DND-41 (cell line): ENCODE measurements around the gene CHD8.

Experiments used
- ATAC-seq: fragments of 200-7000 bp; cut with Tn5 transposase; 3 replicates; pipeline ENCODE4 v1.9.1; 2021; ENCODE audit warnings: low read depth; ENCODE audit not compliant: insufficient read depth
- DNase-seq: peaks from one replicate; pipeline ENCODE4 v3.0.0-alpha.2; 2020
- H2AFZ ChIP-seq: 2 replicates; pipeline ENCODE4 v1.6.0; 2012; ENCODE audit warnings: low read depth, low read length
- H3K27ac ChIP-seq: 2 replicates; pipeline ENCODE4 v1.5.1; 2012; ENCODE audit warnings: low read length, inconsistent platforms
- H3K27me3 ChIP-seq: fragments of 200-600 bp; sonication (generic); 2 replicates; pipeline ENCODE4 v1.6.0; 2012; ENCODE audit warnings: low read length, mild to moderate bottlenecking, inconsistent platforms; ENCODE audit not compliant: insufficient read depth, poor library complexity
- H3K36me3 ChIP-seq: 2 replicates; pipeline ENCODE4 v1.5.1; 2012; ENCODE audit warnings: low read length, inconsistent platforms; ENCODE audit not compliant: insufficient read depth
- H3K4me1 ChIP-seq: 2 replicates; pipeline ENCODE4 v1.5.1; 2012; ENCODE audit warnings: mild to moderate bottlenecking, low read length; ENCODE audit not compliant: insufficient read depth
- H3K4me2 ChIP-seq: 2 replicates; pipeline ENCODE4 v1.6.0; 2012; ENCODE audit warnings: mild to moderate bottlenecking, moderate library complexity, low read length, inconsistent platforms; ENCODE audit not compliant: insufficient read depth
- H3K4me3 ChIP-seq, 2 experiments: fragments of 200-600 bp in 1 of 2; shearing (Covaris generic) in 1 of 2; 2 replicates each; pipeline ENCODE4 v1.5.1; 2012 to 2016; ENCODE audit warnings: inconsistent platforms in 2 of 2, low read length in 2 of 2, mild to moderate bottlenecking in 2 of 2, low read depth in 1 of 2, moderate library complexity in 1 of 2
- H3K79me2 ChIP-seq: 2 replicates; pipeline ENCODE4 v1.6.0; 2012; ENCODE audit warnings: low read length, inconsistent platforms; ENCODE audit not compliant: insufficient read depth
- H3K9ac ChIP-seq: 2 replicates; pipeline ENCODE4 v1.6.0; 2012; ENCODE audit warnings: low read depth, mild to moderate bottlenecking, inconsistent platforms, low read length, moderate library complexity
- H3K9me3 ChIP-seq: 2 replicates; pipeline ENCODE4 v1.5.1; 2012; ENCODE audit warnings: low read length, moderate library complexity, mild to moderate bottlenecking, inconsistent platforms; ENCODE audit not compliant: insufficient read depth, severe bottlenecking
- H4K20me1 ChIP-seq: 2 replicates; pipeline ENCODE4 v1.6.0; 2012; ENCODE audit warnings: low read length; ENCODE audit not compliant: insufficient read depth
- CTCF ChIP-seq: IDR thresholded peaks from 2 replicates; pipeline ENCODE4 v1.5.1; 2012; ENCODE audit warnings: borderline replicate concordance, low read length, moderate library complexity, mild to moderate bottlenecking; ENCODE audit not compliant: poor library complexity, severe bottlenecking; ENCODE audit errors: extremely low read depth
- EZH2 ChIP-seq: IDR thresholded peaks from 3 replicates; pipeline ENCODE4 v1.6.1; 2012; ENCODE audit warnings: borderline replicate concordance, low read depth, mild to moderate bottlenecking, moderate library complexity, low read length, inconsistent platforms; ENCODE audit not compliant: severe bottlenecking

Gene CHD8

GRCh38 chr14:21346532-21347135 is 109.3 kb downstream of the CHD8 start:
- Histone ChIP-seq H3K4me1 (no peaks in the 10 kb centered on the region), H3K27ac (no peak overlapping the region), H3K4me3 (no peak overlapping the region), H3K4me2 (no peak overlapping the region), H3K79me2 (no peaks in the 10 kb centered on the region), H4K20me1 (no peaks in the 10 kb centered on the region), H3K27me3 (no peaks in the 10 kb centered on the region), H3K9me3 (no peaks in the 10 kb centered on the region), H3K36me3 (peaks cover 12% of the 10 kb centered on the region), H2AFZ (0 out of 2 replicates have a peak overlapping the region, but pooled peaks have one; percentile 27), H3K9ac (no peak overlapping the region)
- TF ChIP-seq CTCF: no peak
- no peak for TF ChIP-seq EZH2
- DNase-seq (no peak), ATAC-seq (no peak)

DNA sequence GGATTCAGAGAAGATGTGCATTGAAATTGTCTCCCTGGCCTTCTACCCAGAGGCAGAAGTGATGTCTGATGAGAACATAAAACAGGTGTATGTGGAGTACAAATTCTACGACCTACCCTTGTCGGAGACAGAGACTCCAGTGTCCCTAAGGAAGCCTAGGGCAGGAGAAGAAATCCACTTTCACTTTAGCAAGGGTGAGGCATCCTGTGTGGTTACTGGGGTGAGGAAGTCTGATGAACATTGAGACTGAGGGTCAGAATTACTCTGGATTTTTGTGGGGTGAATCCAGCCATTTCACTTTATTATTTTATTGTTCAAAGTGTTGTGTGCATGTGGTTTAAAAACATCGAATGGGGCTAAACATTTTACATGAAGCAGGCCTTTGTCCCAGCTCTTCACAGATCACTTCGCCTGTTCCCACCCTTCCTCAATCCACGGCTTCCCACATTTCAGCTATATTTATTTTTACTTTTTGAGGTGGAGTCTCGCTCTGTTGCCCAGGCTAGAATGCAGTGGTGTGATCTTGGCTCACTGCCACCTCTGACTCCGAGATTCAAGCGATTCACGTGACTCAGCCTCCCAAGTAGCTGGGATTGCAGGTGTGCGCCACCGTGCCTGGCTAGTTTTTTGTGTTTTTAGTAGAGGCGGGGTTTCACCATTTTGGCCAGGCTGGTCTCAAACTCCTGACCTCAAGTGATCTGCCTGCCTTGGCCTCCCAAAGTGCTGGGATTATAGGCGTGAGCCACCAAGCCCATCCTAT is 112.7 kb downstream of the CHD8 start:
- Histone ChIP-seq H3K9me3 (no peaks in the 10 kb centered on the region), H4K20me1 (no peaks in the 10 kb centered on the region), H2AFZ (no peak overlapping the region), H3K4me2 (no peak overlapping the region), H3K36me3 (no peaks in the 10 kb centered on the region), H3K27me3 (no peaks in the 10 kb centered on the region), H3K79me2 (no peaks in the 10 kb centered on the region), H3K27ac (no peak overlapping the region), H3K4me3 (no peak overlapping the region), H3K9ac (no peak overlapping the region), H3K4me1 (no peaks in the 10 kb centered on the region)
- peak; percentile 63; the same call in 2 of the 3 replicates for ATAC-seq
- DNase-seq: no peak
- TF ChIP-seq CTCF: no peak
- no peak for TF ChIP-seq EZH2
